GM12878 (cell line): ENCODE results near the gene PTPN14. TPM values are rescaled to one million over a fixed set of nuclear protein-coding genes. Genes with fewer than 3 reads are reported as not detected.

Experiments
- ATAC-seq: fragments of 200-7000 bp; cut with Tn5 transposase; 3 replicates; pipeline ENCODE4 v1.9.1; 2020; ENCODE audit warnings: mild to moderate bottlenecking, moderate library complexity
- BruUV-seq: library from RNA; stranded (reverse); fragments of 400-500 nt; replicated peaks from 2 replicates; lab custom pipeline; 2021; lab: Mats Ljungman, UMichigan
- CTCF ChIA-PET: fragments of 300-600 bp; sonication (Branson Sonifier 250); formaldehyde crosslinking; extraction: SDS; loops from one replicate; lab custom pipeline; 2021; ENCODE audit warnings: inconsistent platforms; lab: Yijun Ruan, JAX
- POLR2A ChIA-PET: fragments of 350-600 bp; formaldehyde crosslinking; extraction: SDS; loops from one replicate; lab custom pipeline; 2021; ENCODE audit warnings: inconsistent platforms; lab: Charles Lee
- RAD21 ChIA-PET: fragments of 300-600 bp; sonication (Branson Sonifier 250); formaldehyde crosslinking; loops from one replicate; lab custom pipeline; 2023; ENCODE audit warnings: antibody characterized with exemption; ENCODE audit not compliant: unreplicated experiment; lab: Charles Lee
- SMC1A ChIA-PET: fragments of 300-600 bp; sonication (Branson Sonifier 250); formaldehyde crosslinking; loops from one replicate; lab custom pipeline; 2023; ENCODE audit not compliant: unreplicated experiment, uncharacterized antibody; lab: Charles Lee
- DNase-seq: peaks from one replicate; pipeline ENCODE4 v3.0.0-alpha.2; 2011; ENCODE audit warnings: low read depth, low spot score
- FAIRE-seq: peaks from 3 replicates; lab custom pipeline; 2011; peaks lifted over from hg19 to GRCh38; lab: Jason Lieb, UNC
- H2AFZ ChIP-seq: 2 replicates; pipeline ENCODE4 v1.6.0; 2011; ENCODE audit warnings: low read depth, low read length, control low read depth; ENCODE audit not compliant: control insufficient read depth
- H3K27ac ChIP-seq: 2 replicates; pipeline ENCODE4 v1.5.1; 2011; ENCODE audit warnings: control low read depth; ENCODE audit not compliant: control insufficient read depth, insufficient read depth
- H3K27me3 ChIP-seq, 2 experiments: replicated peaks in 1 of 2; 2 replicates each; pipeline versions ENCODE4 v1.6.0 to v1.6.1; 2011; ENCODE audit warnings: low read length in 1 of 2; ENCODE audit not compliant: control insufficient read depth in 2 of 2, insufficient read depth in 2 of 2
- H3K36me3 ChIP-seq, 2 experiments: 2 replicates each; pipeline ENCODE4 v1.5.1; 2011; ENCODE audit warnings: low read length in 1 of 2; ENCODE audit not compliant: control insufficient read depth in 2 of 2, insufficient read depth in 2 of 2
- H3K4me1 ChIP-seq: 2 replicates; pipeline ENCODE4 v1.6.1; 2011; ENCODE audit warnings: mild to moderate bottlenecking, low read length, moderate library complexity, mixed read lengths; ENCODE audit not compliant: control insufficient read depth, insufficient read depth
- H3K4me2 ChIP-seq: 2 replicates; pipeline ENCODE4 v1.6.0; 2011; ENCODE audit warnings: control low read depth; ENCODE audit not compliant: control insufficient read depth, insufficient read depth
- H3K4me3 ChIP-seq: fragments of 200-600 bp; sonication (generic); 2 replicates; pipeline ENCODE4 v1.5.1; 2016
- H3K79me2 ChIP-seq: 2 replicates; pipeline ENCODE4 v1.6.0; 2011; ENCODE audit warnings: low read length; ENCODE audit not compliant: control insufficient read depth, insufficient read depth
- H3K9ac ChIP-seq: 2 replicates; pipeline ENCODE4 v1.8.0; 2011; ENCODE audit warnings: low read length, control low read depth, mixed read lengths; ENCODE audit not compliant: control insufficient read depth, insufficient read depth
- H3K9me3 ChIP-seq: replicated peaks from 3 replicates; pipeline ENCODE4 v1.5.1; 2011; ENCODE audit warnings: mild to moderate bottlenecking, low read length; ENCODE audit not compliant: control insufficient read depth, insufficient read depth
- H4K20me1 ChIP-seq: 2 replicates; pipeline ENCODE4 v1.6.0; 2011; ENCODE audit not compliant: control insufficient read depth, insufficient read depth
- ATF7 ChIP-seq: fragments of 450-650 bp; IDR thresholded peaks from 2 replicates; pipeline ENCODE4 v1.6.1; 2016; ENCODE audit warnings: low read depth, mild to moderate bottlenecking
- CBX5 ChIP-seq: sonication (generic); IDR thresholded peaks from 2 replicates; pipeline ENCODE4 v1.6.1; 2016; ENCODE audit warnings: low read depth, moderate library complexity, mild to moderate bottlenecking, inconsistent platforms
- CTCF ChIP-seq, 3 experiments: IDR thresholded peaks in 2 of 3; conservative IDR thresholded peaks in 1 of 3; 2 replicates each; pipeline ENCODE4 v1.5.1; 2011; ENCODE audit warnings: low read depth in 3 of 3, low read length in 3 of 3, mild to moderate bottlenecking in 3 of 3, control low read depth in 2 of 3, moderate library complexity in 2 of 3, inconsistent platforms in 1 of 3, mixed read lengths in 1 of 3; ENCODE audit not compliant: control insufficient read depth in 2 of 3, insufficient read depth in 1 of 3; ENCODE audit errors: extremely low read depth in 1 of 3
- FOXM1 ChIP-seq: IDR thresholded peaks from 2 replicates; pipeline ENCODE4 v1.6.1; 2012; ENCODE audit warnings: low read depth, mild to moderate bottlenecking, inconsistent platforms, low read length, moderate library complexity
- HDAC2 ChIP-seq: fragments of 200-600 bp; sonication (generic); IDR thresholded peaks from 2 replicates; pipeline ENCODE4 v1.6.1; 2017
- HDGF ChIP-seq: fragments of 450-650 bp; IDR thresholded peaks from 2 replicates; pipeline ENCODE4 v1.6.1; 2016; ENCODE audit warnings: antibody characterized with exemption
- IKZF2 ChIP-seq, 2 experiments: fragments of 450-650 bp; IDR thresholded peaks; 2 replicates each; pipeline ENCODE4 v1.6.1; 2017; ENCODE audit warnings: mild to moderate bottlenecking in 2 of 2, moderate library complexity in 2 of 2
- MAX ChIP-seq: IDR thresholded peaks from 2 replicates; pipeline ENCODE4 v1.6.1; 2012; ENCODE audit warnings: low read depth, low read length, improper control_type of control experiment
- MEF2A ChIP-seq: IDR thresholded peaks from 2 replicates; pipeline ENCODE4 v1.6.1; 2011; ENCODE audit warnings: low read depth, mild to moderate bottlenecking, low read length, moderate library complexity; ENCODE audit not compliant: insufficient read depth
- MEF2B ChIP-seq: fragments of 450-650 bp; IDR thresholded peaks from 2 replicates; pipeline ENCODE4 v1.6.1; 2018; ENCODE audit warnings: mild to moderate bottlenecking, moderate library complexity; ENCODE audit not compliant: partially characterized antibody, poor library complexity, severe bottlenecking
- NR2C1 ChIP-seq: fragments of 450-650 bp; IDR thresholded peaks from 2 replicates; pipeline ENCODE4 v1.6.1; 2017; ENCODE audit warnings: antibody characterized with exemption, mild to moderate bottlenecking, moderate library complexity
- RUNX3 ChIP-seq: IDR thresholded peaks from 2 replicates; pipeline ENCODE4 v1.6.1; 2012; ENCODE audit warnings: low read length, inconsistent platforms
- STAT1 ChIP-seq: fragments of 450-650 bp; conservative IDR thresholded peaks from 2 replicates; pipeline ENCODE4 v1.6.1; 2014; ENCODE audit warnings: antibody characterized with exemption, mild to moderate bottlenecking
- USF2 ChIP-seq: IDR thresholded peaks from 2 replicates; pipeline ENCODE4 v1.6.1; 2011; ENCODE audit warnings: low read depth, low read length, improper control_type of control experiment, borderline replicate concordance
- WRNIP1 ChIP-seq: IDR thresholded peaks from 2 replicates; pipeline ENCODE4 v1.6.1; 2011; ENCODE audit warnings: low read depth, low read length, improper control_type of control experiment, borderline replicate concordance
- ZNF24 ChIP-seq: fragments of 450-650 bp; IDR thresholded peaks from 2 replicates; pipeline ENCODE4 v1.6.1; 2017; ENCODE audit warnings: antibody characterized with exemption, mild to moderate bottlenecking
- WGBS: methylation state at CpG from one replicate; pipeline ENCODE4 v1.1.6; 2016; ENCODE audit warnings: low lambda C conversion rate; ENCODE audit not compliant: insufficient replicate concordance, insufficient coverage; ENCODE audit errors: missing lambda C conversion rate; 5-methylcytosine and 5-hydroxymethylcytosine counted together
- in situ Hi-C: fragments of 300-500 bp; cut with MboI; formaldehyde crosslinking; loops from 9 replicates; pipeline ENCODE4 v1.14.3; 2018; ENCODE audit warnings: mixed read lengths
- intact Hi-C: fragments of 100-400 bp; cut with micrococcal nuclease; formaldehyde crosslinking; loops from one replicate; pipeline ENCODE4 v1.14.2; 2022; ENCODE audit not compliant: unreplicated experiment
- polyA plus RNA-seq, 11 experiments: library from polyadenylated mRNA; depleted of rRNA in 4 of 11; unstranded in 6 of 11; stranded (reverse) in 5 of 11; fragments of >200 nt; fragmentation: Nextera tagmentation in 4 of 11; fragmentation: Illumina TruSeq in 1 of 11; extraction: Ambion mirVana in 4 of 11; extraction: Trizol in 1 of 11; gene quantifications; 1 replicate in 1 of 11; 2 replicates in 10 of 11; pipeline versions ENCODE4 v1.2.1 to v1.2.3, GENCODE V29; 2011 to 2016; ENCODE audit warnings: inconsistent platforms in 2 of 11, missing spikeins in 2 of 11, low read depth in 1 of 11
- total RNA-seq, 4 experiments: library from RNA; depleted of rRNA in 3 of 4; stranded (reverse); fragments of >200 nt in 3 of 4; fragmentation: Illumina TruSeq in 1 of 4; extraction: Trizol in 1 of 4; gene quantifications; 2 replicates each; pipeline versions ENCODE4 v1.2.1 to v1.2.3, GENCODE V29; 2013 to 2021
- TF ChIP-seq, protein P1 (sequence below): fragments of 450-650 bp; formaldehyde crosslinking; IDR thresholded peaks from 2 replicates; pipeline ENCODE4 v1.5.0; 2022; ENCODE audit warnings: mild to moderate bottlenecking, missing genetic modification characterization
- TF ChIP-seq, protein P2 (sequence below): IDR thresholded peaks from 2 replicates; pipeline ENCODE4 v1.6.1; 2012; ENCODE audit warnings: low read depth, low read length, improper control_type of control experiment

PTPN14 gene
- total and polyA plus RNA-seq, 10 of the 15 experiments (the other 5 are each of a cell fraction or from before 2014, with no cell fraction given) = 0.05 to 5.1 (median 0.44) TPM

DNA sequence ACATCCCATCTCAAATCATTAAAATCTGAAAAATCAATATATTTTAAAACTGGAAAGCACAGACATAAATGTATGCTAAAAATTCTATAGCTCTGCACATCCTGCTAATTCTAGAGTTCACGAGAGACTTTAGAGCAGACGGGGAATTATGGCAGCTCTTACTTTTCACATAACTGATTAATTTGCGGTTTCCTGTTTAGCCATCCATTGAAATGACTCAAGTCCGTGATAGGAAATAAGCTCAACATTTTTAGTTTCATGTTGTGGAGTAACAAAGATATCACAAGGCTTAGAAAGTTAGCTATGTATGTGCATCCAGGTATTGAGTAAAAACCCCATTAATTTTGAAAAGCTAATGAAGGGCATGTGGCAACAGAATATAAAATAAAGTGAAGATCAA lies 147.2 kb downstream of the PTPN14 start:
- Histone ChIP-seq H3K36me3 (no peaks in the 10 kb centered on the region), H3K9me3 (no peaks in the 10 kb centered on the region), H4K20me1 (no peaks in the 10 kb centered on the region), H3K9ac (no peak overlapping the region), H3K4me1 (no peaks in the 10 kb centered on the region), H2AFZ (no peak overlapping the region), H3K27ac (no peak overlapping the region), H3K4me2 (no peak overlapping the region), H3K4me3 (no peak overlapping the region), H3K27me3 (no peaks in the 10 kb centered on the region), H3K79me2 (no peaks in the 10 kb centered on the region)
- WGBS = 6% methylated on average over 4 of the region's 4 CpGs
- in situ Hi-C loops (no loop called here), intact Hi-C loops (no loop called here)
- ChIA-PET RAD21 (interaction anchor here (1.0 to 2.3 kb wide), 17 partner anchors 9 to 181 kb away, joined by 3 to 23 read pairs (median 5); no protein-coding TSS in a partner anchor), SMC1A (interaction anchor here (0.8 to 3.7 kb wide), 25 partner anchors 10 to 200 kb away, joined by 3 to 35 read pairs (median 4); no protein-coding TSS in a partner anchor), CTCF (interaction anchor here (0.7 to 2.8 kb wide), 14 partner anchors 9 to 1162 kb away, joined by 3 to 11 read pairs (median 4); no protein-coding TSS in a partner anchor), POLR2A (interaction anchor here (1.0 to 2.0 kb wide), 7 partner anchors 8 to 123 kb away, joined by 3 to 9 read pairs (median 5); no protein-coding TSS in a partner anchor)
- no TSS peak for BruUV-seq
- no peak for FAIRE-seq
- peak; percentile 84 for ATAC-seq
- DNase-seq = peak; percentile 12
- TF ChIP-seq ZNF24 (no peak), MEF2B (no peak), MAX (no peak), HDGF (no peak), CTCF (IDR thresholded peaks at IDR 0.05 in 2 of 3, conservative IDR thresholded peaks at IDR 0.05 in 1 of 3; ENCODE audit: control insufficient read depth in 2 of 3, extremely low read depth in 1 of 3, insufficient read depth in 1 of 3, low read depth in 3 of 3, low read length in 3 of 3) (no peak), USF2 (no peak), WRNIP1 (no peak), HDAC2 (no peak), CBX5 (no peak), MEF2A (no peak), RUNX3 (peak; percentile 51), FOXM1 (no peak), NR2C1 (no peak), STAT1 (no peak), IKZF2 (IDR thresholded peaks at IDR 0.05) (peak in 1 of 2 experiments; percentile 30; a peak in 2 of 4 replicates), ATF7 (peak; percentile 38; the same call in 1 of the 2 replicates)
- TF ChIP-seq, protein P1, sequence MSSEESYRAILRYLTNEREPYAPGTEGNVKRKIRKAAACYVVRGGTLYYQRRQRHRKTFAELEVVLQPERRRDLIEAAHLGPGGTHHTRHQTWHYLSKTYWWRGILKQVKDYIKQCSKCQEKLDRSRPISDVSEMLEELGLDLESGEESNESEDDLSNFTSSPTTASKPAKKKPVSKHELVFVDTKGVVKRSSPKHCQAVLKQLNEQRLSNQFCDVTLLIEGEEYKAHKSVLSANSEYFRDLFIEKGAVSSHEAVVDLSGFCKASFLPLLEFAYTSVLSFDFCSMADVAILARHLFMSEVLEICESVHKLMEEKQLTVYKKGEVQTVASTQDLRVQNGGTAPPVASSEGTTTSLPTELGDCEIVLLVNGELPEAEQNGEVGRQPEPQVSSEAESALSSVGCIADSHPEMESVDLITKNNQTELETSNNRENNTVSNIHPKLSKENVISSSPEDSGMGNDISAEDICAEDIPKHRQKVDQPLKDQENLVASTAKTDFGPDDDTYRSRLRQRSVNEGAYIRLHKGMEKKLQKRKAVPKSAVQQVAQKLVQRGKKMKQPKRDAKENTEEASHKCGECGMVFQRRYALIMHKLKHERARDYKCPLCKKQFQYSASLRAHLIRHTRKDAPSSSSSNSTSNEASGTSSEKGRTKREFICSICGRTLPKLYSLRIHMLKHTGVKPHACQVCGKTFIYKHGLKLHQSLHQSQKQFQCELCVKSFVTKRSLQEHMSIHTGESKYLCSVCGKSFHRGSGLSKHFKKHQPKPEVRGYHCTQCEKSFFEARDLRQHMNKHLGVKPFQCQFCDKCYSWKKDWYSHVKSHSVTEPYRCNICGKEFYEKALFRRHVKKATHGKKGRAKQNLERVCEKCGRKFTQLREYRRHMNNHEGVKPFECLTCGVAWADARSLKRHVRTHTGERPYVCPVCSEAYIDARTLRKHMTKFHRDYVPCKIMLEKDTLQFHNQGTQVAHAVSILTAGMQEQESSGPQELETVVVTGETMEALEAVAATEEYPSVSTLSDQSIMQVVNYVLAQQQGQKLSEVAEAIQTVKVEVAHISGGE = no peak
- TF ChIP-seq, protein P2, sequence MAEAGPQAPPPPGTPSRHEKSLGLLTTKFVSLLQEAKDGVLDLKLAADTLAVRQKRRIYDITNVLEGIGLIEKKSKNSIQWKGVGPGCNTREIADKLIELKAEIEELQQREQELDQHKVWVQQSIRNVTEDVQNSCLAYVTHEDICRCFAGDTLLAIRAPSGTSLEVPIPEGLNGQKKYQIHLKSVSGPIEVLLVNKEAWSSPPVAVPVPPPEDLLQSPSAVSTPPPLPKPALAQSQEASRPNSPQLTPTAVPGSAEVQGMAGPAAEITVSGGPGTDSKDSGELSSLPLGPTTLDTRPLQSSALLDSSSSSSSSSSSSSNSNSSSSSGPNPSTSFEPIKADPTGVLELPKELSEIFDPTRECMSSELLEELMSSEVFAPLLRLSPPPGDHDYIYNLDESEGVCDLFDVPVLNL = no peak
